GM23338 (cell line): ENCODE results near the gene MYH15. TPM values are rescaled to one million over a fixed set of nuclear protein-coding genes. Genes with fewer than 3 reads are reported as not detected.

Source experiments
- ATAC-seq: fragments of 200-7000 bp; cut with Tn5 transposase; 3 replicates; pipeline ENCODE4 v1.9.1; 2020
- DNase-seq: peaks from one replicate; pipeline ENCODE4 v3.0.0-alpha.2; 2015; ENCODE audit warnings: low spot score
- H2AFZ ChIP-seq: fragments of 200-600 bp; sonication (generic); 2 replicates; pipeline ENCODE4 v1.8.0; 2016; ENCODE audit warnings: antibody characterized with exemption, mild to moderate bottlenecking, moderate library complexity
- H3F3A ChIP-seq: fragments of 200-600 bp; sonication (generic); replicated peaks from 2 replicates; pipeline ENCODE4 v1.8.0; 2017; ENCODE audit warnings: antibody characterized with exemption, mixed run types, low read depth
- H3K27ac ChIP-seq: fragments of 200-600 bp; sonication (generic); 2 replicates; pipeline ENCODE4 v1.6.1; 2016; ENCODE audit warnings: low read depth
- H3K27me3 ChIP-seq: fragments of 200-600 bp; sonication (generic); 2 replicates; pipeline ENCODE4 v1.8.0; 2016; ENCODE audit warnings: mild to moderate bottlenecking, mixed run types, moderate library complexity; ENCODE audit not compliant: insufficient read depth
- H3K36me3 ChIP-seq: fragments of 200-600 bp; sonication (generic); 2 replicates; pipeline ENCODE4 v1.8.0; 2016; ENCODE audit warnings: mild to moderate bottlenecking; ENCODE audit not compliant: insufficient read depth
- H3K4me1 ChIP-seq: fragments of 200-600 bp; sonication (generic); 2 replicates; pipeline ENCODE4 v1.8.0; 2016; ENCODE audit warnings: mild to moderate bottlenecking, moderate library complexity; ENCODE audit not compliant: insufficient read depth
- H3K4me2 ChIP-seq: fragments of 200-600 bp; sonication (generic); 2 replicates; pipeline ENCODE4 v1.7.1; 2017; ENCODE audit warnings: mixed run types
- H3K4me3 ChIP-seq: fragments of 200-600 bp; sonication (generic); 2 replicates; pipeline ENCODE4 v1.6.1; 2016; ENCODE audit warnings: mixed run types
- H3K79me2 ChIP-seq: fragments of 200-600 bp; sonication (generic); replicated peaks from 2 replicates; pipeline ENCODE4 v1.8.0; 2017; ENCODE audit warnings: mild to moderate bottlenecking; ENCODE audit not compliant: insufficient read depth
- H3K9me2 ChIP-seq: fragments of 200-600 bp; sonication (generic); 2 replicates; pipeline ENCODE4 v1.8.0; 2017; ENCODE audit not compliant: insufficient read depth
- H4K20me1 ChIP-seq: fragments of 200-600 bp; sonication (generic); replicated peaks from 2 replicates; pipeline ENCODE4 v1.8.0; 2017; ENCODE audit warnings: mild to moderate bottlenecking; ENCODE audit not compliant: insufficient read depth
- H3K27ac Mint-ChIP-seq: 2 replicates; pipeline ENCODE4 v1.8.0; 2020; ENCODE audit warnings: inconsistent platforms, mild to moderate bottlenecking, moderate library complexity, mixed read lengths
- H3K27me3 Mint-ChIP-seq: 3 replicates; pipeline ENCODE4 v1.8.0; 2022; ENCODE audit warnings: low read depth, mild to moderate bottlenecking, moderate library complexity, mixed read lengths, inconsistent platforms; ENCODE audit not compliant: insufficient read depth, poor library complexity
- H3K36me3 Mint-ChIP-seq: 3 replicates; pipeline ENCODE4 v1.8.0; 2021; ENCODE audit warnings: low read depth, mild to moderate bottlenecking, inconsistent platforms, moderate library complexity, mixed read lengths
- H3K4me1 Mint-ChIP-seq: 3 replicates; pipeline ENCODE4 v1.8.0; 2020; ENCODE audit warnings: mild to moderate bottlenecking, inconsistent platforms, mixed read lengths
- H3K4me3 Mint-ChIP-seq: 3 replicates; pipeline ENCODE4 v1.8.0; 2021; ENCODE audit warnings: moderate library complexity, mild to moderate bottlenecking, inconsistent platforms, mixed read lengths
- H3K9me3 Mint-ChIP-seq: 3 replicates; pipeline ENCODE4 v1.8.0; 2020; ENCODE audit warnings: moderate library complexity, mild to moderate bottlenecking, inconsistent platforms, mixed read lengths
- CREB1 ChIP-seq: fragments of 250-450 bp; sonication (Bioruptor Pico); IDR thresholded peaks from 2 replicates; pipeline ENCODE4 v1.5.0; 2020; ENCODE audit warnings: low read depth, mild to moderate bottlenecking, moderate library complexity
- EZH2 ChIP-seq: fragments of 200-600 bp; sonication (generic); IDR thresholded peaks from one replicate; pipeline ENCODE4 v1.8.0; 2017; ENCODE audit warnings: antibody characterized with exemption, mild to moderate bottlenecking, low read depth; ENCODE audit not compliant: unreplicated experiment
- EZH2phosphoT487 ChIP-seq: fragments of 200-600 bp; sonication (generic); IDR thresholded peaks from one replicate; pipeline ENCODE4 v1.8.1; 2018; ENCODE audit warnings: antibody characterized with exemption; ENCODE audit not compliant: unreplicated experiment
- JUNB ChIP-seq: IDR thresholded peaks from one replicate; pipeline ENCODE4 v1.6.1; 2016; ENCODE audit warnings: antibody characterized with exemption; ENCODE audit not compliant: unreplicated experiment
- NANOG ChIP-seq: IDR thresholded peaks from 2 replicates; pipeline ENCODE4 v1.6.1; 2016; ENCODE audit warnings: antibody characterized with exemption, borderline replicate concordance
- POLR2AphosphoS5 ChIP-seq: IDR thresholded peaks from 2 replicates; pipeline ENCODE4 v1.6.1; 2016; ENCODE audit warnings: antibody characterized with exemption, low read depth
- REST ChIP-seq: IDR thresholded peaks from one replicate; pipeline ENCODE4 v1.6.1; 2018; ENCODE audit warnings: antibody characterized with exemption; ENCODE audit not compliant: unreplicated experiment
- STAT1 ChIP-seq: IDR thresholded peaks from one replicate; pipeline ENCODE4 v1.6.1; 2016; ENCODE audit warnings: antibody characterized with exemption; ENCODE audit not compliant: unreplicated experiment
- ZNF114 ChIP-seq: fragments of 250-450 bp; sonication (Bioruptor Pico); IDR thresholded peaks from 2 replicates; pipeline ENCODE4 v1.5.0; 2020; ENCODE audit warnings: mild to moderate bottlenecking, moderate library complexity
- ZNF331 ChIP-seq: fragments of 250-450 bp; sonication (Bioruptor Pico); IDR thresholded peaks from 2 replicates; pipeline ENCODE4 v1.5.0; 2020; ENCODE audit warnings: low read depth, mild to moderate bottlenecking, moderate library complexity
- polyA plus RNA-seq: library from polyadenylated mRNA; unstranded; fragments of >200 nt; fragmentation: Nextera tagmentation; extraction: Ambion mirVana; gene quantifications from 2 replicates; pipeline ENCODE4 v1.2.1, GENCODE V29; 2016
- total RNA-seq: library from RNA; depleted of rRNA; stranded (reverse); fragments of >200 nt; shearing (Covaris generic); gene quantifications from 2 replicates; pipeline ENCODE4 v1.2.3, GENCODE V29; 2014
- TF ChIP-seq, protein P1 (sequence below): fragments of 250-450 bp; sonication (Bioruptor Pico); IDR thresholded peaks from 2 replicates; pipeline ENCODE4 v1.5.0; 2020; ENCODE audit warnings: mild to moderate bottlenecking, moderate library complexity
- TF ChIP-seq, protein P2 (sequence below): IDR thresholded peaks from 2 replicates; pipeline ENCODE4 v1.6.1; 2016; ENCODE audit warnings: antibody characterized with exemption
- TF ChIP-seq, protein P3 (sequence below), 2 experiments: fragments of 200-600 bp in 1 of 2; sonication (generic) in 1 of 2; conservative IDR thresholded peaks; 2 replicates each; pipeline versions ENCODE4 v1.5.1 to v1.6.1; 2016 to 2017; ENCODE audit warnings: antibody characterized with exemption in 2 of 2, low read depth in 2 of 2, mild to moderate bottlenecking in 2 of 2, moderate library complexity in 1 of 2

MYH15 gene
- total and polyA plus RNA-seq, 2 experiments from 2014 or later: 0.07 TPM; not detected in 1

DNA sequence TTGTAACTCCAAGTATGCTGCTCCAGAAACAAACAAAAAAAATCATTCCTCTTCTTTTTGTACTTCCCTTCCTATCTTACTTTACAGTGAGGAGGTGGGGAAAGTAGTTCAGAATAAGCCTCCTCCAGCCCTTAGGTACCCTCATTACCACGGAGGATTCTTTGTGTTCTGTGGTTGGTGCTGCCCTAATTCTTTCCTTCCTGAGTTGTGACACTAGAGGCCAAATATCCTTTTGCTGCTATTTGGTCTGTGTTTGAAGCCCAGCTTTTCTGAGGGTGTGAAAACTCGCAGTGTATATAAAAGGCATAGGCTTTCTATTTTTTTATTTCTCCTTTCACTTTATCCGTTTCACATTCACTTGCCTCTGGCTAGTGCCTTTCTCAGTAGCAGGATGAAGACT, 115.8 kb downstream of the MYH15 start (continued):
- TF ChIP-seq ZNF114 (CRISPR knock-in tag) (no peak), STAT1 (no peak), EZH2 (no peak)

DNA sequence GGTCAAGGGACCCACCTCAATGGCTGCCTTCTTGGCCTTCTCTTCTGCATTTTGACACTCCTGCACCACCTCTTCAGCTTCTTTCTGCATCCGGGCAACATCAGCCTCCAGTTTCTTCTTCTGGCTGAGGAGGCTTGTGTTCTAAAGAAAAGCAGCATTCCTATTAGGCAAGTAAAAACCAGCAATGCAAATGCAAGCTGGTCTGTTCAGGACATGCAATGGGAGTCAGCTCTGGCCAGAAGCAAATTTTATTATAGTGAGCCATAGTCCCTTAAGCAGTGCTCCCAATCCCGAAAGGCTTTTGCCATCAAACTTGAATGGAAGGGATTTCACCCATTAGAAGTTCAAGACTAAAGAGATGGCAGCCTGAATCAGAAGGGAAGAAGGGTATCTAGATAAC, 116.4 kb downstream of the MYH15 start:
- Histone ChIP-seq H3F3A (no peaks in the 10 kb centered on the region), H3K4me1 (peaks cover 10% of the 10 kb centered on the region), H2AFZ (no peak overlapping the region), H3K27ac (no peak overlapping the region), H3K27me3 (no peaks in the 10 kb centered on the region), H3K36me3 (no peaks in the 10 kb centered on the region), H3K79me2 (no peaks in the 10 kb centered on the region), H4K20me1 (no peaks in the 10 kb centered on the region), H3K9me2 (peaks cover 4% of the 10 kb centered on the region; the same call in 1 of the 2 replicates), H3K4me3 (no peak overlapping the region), H3K4me2 (no peak overlapping the region)
- Mint-ChIP-seq H3K27me3 (no peaks in the 10 kb centered on the region), H3K9me3 (no peaks in the 10 kb centered on the region; the same call in 2 of the 3 replicates), H3K4me3 (no peak overlapping the region), H3K36me3 (no peaks in the 10 kb centered on the region), H3K4me1 (peaks cover 22% of the 10 kb centered on the region; the same call in 2 of the 3 replicates), H3K27ac (no peak overlapping the region)
- DNase-seq (no peak), ATAC-seq (no peak)
- TF ChIP-seq EZH2 (no peak), ZNF331 (no peak), STAT1 (no peak), NANOG (no peak), CREB1 (no peak), EZH2phosphoT487 (no peak), POLR2AphosphoS5 (no peak), JUNB (no peak), REST (no peak), ZNF114 (CRISPR knock-in tag) (no peak)
- TF ChIP-seq, protein P1, sequence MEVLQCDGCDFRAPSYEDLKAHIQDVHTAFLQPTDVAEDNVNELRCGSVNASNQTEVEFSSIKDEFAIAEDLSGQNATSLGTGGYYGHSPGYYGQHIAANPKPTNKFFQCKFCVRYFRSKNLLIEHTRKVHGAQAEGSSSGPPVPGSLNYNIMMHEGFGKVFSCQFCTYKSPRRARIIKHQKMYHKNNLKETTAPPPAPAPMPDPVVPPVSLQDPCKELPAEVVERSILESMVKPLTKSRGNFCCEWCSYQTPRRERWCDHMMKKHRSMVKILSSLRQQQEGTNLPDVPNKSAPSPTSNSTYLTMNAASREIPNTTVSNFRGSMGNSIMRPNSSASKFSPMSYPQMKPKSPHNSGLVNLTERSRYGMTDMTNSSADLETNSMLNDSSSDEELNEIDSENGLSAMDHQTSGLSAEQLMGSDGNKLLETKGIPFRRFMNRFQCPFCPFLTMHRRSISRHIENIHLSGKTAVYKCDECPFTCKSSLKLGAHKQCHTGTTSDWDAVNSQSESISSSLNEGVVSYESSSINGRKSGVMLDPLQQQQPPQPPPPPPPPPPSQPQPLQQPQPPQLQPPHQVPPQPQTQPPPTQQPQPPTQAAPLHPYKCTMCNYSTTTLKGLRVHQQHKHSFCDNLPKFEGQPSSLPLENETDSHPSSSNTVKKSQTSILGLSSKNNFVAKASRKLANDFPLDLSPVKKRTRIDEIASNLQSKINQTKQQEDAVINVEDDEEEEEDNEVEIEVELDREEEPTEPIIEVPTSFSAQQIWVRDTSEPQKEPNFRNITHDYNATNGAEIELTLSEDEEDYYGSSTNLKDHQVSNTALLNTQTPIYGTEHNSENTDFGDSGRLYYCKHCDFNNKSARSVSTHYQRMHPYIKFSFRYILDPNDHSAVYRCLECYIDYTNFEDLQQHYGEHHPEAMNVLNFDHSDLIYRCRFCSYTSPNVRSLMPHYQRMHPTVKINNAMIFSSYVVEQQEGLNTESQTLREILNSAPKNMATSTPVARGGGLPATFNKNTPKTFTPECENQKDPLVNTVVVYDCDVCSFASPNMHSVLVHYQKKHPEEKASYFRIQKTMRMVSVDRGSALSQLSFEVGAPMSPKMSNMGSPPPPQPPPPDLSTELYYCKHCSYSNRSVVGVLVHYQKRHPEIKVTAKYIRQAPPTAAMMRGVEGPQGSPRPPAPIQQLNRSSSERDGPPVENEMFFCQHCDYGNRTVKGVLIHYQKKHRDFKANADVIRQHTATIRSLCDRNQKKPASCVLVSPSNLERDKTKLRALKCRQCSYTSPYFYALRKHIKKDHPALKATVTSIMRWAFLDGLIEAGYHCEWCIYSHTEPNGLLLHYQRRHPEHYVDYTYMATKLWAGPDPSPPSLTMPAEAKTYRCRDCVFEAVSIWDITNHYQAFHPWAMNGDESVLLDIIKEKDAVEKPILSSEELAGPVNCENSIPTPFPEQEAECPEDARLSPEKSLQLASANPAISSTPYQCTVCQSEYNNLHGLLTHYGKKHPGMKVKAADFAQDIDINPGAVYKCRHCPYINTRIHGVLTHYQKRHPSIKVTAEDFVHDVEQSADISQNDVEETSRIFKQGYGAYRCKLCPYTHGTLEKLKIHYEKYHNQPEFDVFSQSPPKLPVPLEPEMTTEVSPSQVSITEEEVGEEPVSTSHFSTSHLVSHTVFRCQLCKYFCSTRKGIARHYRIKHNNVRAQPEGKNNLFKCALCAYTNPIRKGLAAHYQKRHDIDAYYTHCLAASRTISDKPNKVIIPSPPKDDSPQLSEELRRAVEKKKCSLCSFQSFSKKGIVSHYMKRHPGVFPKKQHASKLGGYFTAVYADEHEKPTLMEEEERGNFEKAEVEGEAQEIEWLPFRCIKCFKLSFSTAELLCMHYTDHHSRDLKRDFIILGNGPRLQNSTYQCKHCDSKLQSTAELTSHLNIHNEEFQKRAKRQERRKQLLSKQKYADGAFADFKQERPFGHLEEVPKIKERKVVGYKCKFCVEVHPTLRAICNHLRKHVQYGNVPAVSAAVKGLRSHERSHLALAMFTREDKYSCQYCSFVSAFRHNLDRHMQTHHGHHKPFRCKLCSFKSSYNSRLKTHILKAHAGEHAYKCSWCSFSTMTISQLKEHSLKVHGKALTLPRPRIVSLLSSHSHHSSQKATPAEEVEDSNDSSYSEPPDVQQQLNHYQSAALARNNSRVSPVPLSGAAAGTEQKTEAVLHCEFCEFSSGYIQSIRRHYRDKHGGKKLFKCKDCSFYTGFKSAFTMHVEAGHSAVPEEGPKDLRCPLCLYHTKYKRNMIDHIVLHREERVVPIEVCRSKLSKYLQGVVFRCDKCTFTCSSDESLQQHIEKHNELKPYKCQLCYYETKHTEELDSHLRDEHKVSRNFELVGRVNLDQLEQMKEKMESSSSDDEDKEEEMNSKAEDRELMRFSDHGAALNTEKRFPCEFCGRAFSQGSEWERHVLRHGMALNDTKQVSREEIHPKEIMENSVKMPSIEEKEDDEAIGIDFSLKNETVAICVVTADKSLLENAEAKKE (CRISPR knock-in tag): no peak
- TF ChIP-seq, protein P2, sequence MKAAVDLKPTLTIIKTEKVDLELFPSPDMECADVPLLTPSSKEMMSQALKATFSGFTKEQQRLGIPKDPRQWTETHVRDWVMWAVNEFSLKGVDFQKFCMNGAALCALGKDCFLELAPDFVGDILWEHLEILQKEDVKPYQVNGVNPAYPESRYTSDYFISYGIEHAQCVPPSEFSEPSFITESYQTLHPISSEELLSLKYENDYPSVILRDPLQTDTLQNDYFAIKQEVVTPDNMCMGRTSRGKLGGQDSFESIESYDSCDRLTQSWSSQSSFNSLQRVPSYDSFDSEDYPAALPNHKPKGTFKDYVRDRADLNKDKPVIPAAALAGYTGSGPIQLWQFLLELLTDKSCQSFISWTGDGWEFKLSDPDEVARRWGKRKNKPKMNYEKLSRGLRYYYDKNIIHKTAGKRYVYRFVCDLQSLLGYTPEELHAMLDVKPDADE: no peak
- TF ChIP-seq, protein P3, sequence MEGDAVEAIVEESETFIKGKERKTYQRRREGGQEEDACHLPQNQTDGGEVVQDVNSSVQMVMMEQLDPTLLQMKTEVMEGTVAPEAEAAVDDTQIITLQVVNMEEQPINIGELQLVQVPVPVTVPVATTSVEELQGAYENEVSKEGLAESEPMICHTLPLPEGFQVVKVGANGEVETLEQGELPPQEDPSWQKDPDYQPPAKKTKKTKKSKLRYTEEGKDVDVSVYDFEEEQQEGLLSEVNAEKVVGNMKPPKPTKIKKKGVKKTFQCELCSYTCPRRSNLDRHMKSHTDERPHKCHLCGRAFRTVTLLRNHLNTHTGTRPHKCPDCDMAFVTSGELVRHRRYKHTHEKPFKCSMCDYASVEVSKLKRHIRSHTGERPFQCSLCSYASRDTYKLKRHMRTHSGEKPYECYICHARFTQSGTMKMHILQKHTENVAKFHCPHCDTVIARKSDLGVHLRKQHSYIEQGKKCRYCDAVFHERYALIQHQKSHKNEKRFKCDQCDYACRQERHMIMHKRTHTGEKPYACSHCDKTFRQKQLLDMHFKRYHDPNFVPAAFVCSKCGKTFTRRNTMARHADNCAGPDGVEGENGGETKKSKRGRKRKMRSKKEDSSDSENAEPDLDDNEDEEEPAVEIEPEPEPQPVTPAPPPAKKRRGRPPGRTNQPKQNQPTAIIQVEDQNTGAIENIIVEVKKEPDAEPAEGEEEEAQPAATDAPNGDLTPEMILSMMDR (conservative IDR thresholded peaks at IDR 0.05; ENCODE audit: low read depth in 2 of 2): no peak
